Fibroblast of the aortic adventitia (primary cell): ENCODE results near the gene CCDC188. TPM values are rescaled to one million over a fixed set of nuclear protein-coding genes. Genes with fewer than 3 reads are reported as not detected.

ENCODE experiments used
- DNase-seq: peaks from one replicate; pipeline ENCODE4 v3.0.0-alpha.2; 2010; ENCODE audit warnings: low read depth
- H3K4me3 ChIP-seq: 2 replicates; pipeline ENCODE4 v1.5.1; 2011; ENCODE audit warnings: low read depth, mild to moderate bottlenecking, control low read depth, low read length, moderate library complexity
- total RNA-seq: library from RNA; depleted of rRNA; stranded (reverse); fragments of >200 nt; gene quantifications from 2 replicates; pipeline ENCODE4 v1.2.3, GENCODE V29; 2012; ENCODE audit warnings: low replicate concordance
- TF ChIP-seq, protein P1 (sequence below): IDR thresholded peaks from 2 replicates; pipeline ENCODE4 v1.5.1; 2011; ENCODE audit warnings: mild to moderate bottlenecking, low read length, control low read depth, inconsistent platforms; ENCODE audit not compliant: insufficient read depth

CCDC188 gene
- total RNA-seq, 1 donor: 0.45 TPM

DNA sequence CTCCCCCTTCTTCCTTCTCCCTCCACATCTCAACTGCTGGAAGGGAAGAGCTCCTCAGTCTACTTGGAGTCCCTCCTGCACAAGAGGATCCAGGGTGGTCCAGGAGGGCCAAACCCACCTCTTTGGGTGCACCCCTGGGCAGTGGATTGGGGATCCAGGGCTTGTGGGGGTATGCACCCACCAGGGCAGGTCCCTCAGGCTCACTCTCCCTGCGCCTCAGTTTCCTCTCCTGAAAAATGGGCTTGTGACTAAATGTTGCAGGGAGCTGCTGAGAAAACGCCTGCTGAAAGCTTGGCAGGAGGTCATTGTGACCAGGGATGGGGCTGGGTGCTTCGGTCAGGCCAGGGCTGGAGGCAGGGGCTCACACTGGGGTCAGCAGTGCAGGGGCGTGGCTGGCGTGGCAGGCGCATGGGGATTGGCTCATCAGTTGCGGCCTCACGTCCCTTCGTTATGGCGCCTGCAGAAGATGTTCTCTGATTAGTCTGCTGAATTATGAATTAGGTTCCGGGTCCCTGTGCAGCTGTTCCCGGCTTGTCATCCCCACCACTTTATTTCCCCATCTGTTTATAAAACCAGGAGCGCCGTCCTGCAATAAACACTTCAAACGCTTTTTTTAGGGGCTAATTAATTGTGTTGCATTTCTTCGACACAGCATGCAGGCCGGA lies 25.7 kb upstream of the CCDC188 start:
- TF ChIP-seq, protein P1, sequence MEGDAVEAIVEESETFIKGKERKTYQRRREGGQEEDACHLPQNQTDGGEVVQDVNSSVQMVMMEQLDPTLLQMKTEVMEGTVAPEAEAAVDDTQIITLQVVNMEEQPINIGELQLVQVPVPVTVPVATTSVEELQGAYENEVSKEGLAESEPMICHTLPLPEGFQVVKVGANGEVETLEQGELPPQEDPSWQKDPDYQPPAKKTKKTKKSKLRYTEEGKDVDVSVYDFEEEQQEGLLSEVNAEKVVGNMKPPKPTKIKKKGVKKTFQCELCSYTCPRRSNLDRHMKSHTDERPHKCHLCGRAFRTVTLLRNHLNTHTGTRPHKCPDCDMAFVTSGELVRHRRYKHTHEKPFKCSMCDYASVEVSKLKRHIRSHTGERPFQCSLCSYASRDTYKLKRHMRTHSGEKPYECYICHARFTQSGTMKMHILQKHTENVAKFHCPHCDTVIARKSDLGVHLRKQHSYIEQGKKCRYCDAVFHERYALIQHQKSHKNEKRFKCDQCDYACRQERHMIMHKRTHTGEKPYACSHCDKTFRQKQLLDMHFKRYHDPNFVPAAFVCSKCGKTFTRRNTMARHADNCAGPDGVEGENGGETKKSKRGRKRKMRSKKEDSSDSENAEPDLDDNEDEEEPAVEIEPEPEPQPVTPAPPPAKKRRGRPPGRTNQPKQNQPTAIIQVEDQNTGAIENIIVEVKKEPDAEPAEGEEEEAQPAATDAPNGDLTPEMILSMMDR: no peak
- no peak for DNase-seq
- H3K4me3 ChIP-seq: no peak overlapping the region

DNA sequence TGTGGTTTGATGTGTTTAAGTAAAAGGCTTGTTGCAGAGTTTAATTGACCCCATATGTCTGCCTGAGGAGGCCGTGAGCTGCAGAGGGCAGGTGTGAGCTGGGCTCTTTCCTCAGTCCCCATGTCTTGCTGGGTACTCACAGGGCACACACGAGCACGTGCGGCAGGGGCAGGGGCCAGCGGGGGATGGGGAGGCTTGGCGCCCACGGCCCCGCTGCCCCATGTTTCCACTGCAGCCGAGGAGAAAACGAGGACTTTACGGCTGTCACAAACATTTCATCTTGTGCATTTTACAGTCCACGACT lies 24.7 kb upstream of the CCDC188 start:
- H3K4me3 ChIP-seq: no peak overlapping the region
- no peak for DNase-seq
- TF ChIP-seq, protein P1: no peak

DNA sequence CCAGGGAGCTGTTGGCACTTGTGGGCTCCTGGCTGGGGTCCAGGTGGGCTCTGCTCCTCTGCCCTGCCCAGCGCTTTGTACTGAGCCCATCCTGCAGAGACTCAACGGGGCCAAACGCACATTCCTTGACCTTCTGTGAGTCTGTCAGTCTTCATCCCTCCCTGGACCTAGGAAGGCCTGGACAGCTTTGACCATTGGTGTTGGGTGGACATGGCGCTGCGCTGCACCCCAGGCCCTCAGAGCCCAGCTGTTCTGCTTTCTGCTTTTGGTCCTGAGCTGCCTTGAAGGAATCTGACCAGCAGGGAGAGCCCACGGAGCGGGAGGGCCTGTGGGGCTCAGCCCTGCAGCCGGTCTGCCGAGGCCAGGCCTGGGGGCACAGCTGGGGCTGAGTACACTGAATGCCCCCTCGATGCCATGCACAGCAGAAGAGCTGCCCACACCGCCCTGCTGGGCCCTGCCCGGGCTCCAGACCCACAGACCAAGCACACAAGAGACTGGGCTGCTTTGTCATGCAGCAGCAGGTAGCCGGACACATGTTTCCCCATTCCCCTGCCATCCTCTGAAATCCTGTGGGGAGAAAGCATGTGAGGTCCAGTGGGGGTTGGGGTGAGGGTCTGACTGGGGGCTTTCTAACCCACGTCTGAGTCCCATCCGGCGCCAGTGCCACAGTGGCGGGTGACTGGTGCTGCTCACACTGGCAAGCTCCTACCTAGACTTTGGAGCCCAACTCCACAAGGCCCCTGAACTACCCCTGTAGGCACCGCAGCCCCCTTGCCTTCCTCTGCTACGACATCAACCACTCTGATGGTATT lies 24.1 kb upstream of the CCDC188 start:
- TF ChIP-seq, protein P1: peak; percentile 31
- DNase-seq: peak; percentile 6
- no peak overlapping the region for H3K4me3 ChIP-seq

DNA sequence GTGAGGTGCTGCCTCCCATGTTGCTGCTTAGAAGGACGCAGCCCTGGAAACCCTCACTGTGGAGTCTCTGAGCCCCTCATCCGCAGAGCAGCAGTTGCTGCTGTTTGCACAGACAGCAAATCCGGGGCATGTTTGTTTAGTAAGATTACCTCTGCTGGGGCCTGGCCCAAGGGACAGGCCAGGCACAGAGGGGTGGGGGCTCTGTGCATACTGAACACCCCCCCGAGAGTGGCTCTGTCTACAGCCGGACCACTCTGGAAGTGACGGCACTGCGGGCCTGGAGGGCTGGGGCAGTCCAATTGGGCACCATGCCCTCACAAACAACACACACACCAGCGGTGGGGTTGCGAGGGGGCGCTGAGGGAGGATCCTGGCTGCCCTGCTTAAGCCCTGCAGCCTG lies 22.9 kb upstream of the CCDC188 start:
- H3K4me3 ChIP-seq: no peak overlapping the region
- no peak for DNase-seq

DNA sequence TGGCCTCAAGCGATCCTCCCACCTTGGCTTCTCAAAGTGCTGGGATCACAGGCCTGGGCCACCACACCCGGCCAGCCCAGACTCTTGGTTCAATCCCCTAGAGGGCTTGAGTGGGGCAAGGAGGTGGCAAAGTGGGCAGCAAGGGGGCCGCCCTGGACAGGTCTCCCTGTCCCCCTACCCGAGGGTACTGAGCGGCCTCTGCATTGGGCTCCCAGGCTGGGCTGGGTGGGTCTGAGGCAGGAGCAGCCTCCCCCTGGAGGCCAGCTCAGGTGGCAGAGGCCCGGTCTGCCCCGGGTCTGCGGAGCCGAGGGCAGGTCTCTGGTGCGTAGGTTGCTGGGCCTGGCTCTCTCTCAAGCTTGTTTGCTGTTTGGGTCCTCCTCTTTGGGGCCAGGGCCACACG lies 22.4 kb upstream of the CCDC188 start:
- H3K4me3 ChIP-seq: no peak overlapping the region
- TF ChIP-seq, protein P1: no peak

More for the DNA sequence above, 22.9 kb upstream of the CCDC188 start:
- TF ChIP-seq, protein P1: no peak

DNA sequence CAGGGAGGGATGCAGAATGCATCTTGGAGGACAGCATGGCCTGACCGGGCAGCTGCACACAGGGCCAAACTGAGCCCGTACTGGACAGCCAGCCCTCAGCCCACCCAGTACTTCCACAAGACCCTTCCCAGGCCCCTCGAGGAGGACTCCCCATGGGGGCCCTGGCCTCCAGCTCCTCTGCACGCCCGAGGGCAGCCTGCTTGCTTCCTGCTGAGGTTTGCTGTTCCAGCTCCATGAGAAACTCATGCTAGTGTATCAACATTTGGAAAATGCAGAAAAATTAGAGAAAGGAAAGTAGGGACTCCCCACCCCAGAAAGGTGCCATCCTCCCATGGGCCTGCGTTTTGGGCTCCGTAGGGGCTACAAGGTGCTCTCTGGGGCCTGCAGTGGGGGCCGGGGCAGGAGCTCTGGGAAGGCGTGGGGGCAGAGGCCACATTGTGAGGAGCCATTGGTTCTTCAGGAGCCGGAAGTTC lies 21.3 kb upstream of the CCDC188 start:
- no peak for DNase-seq
- no peak overlapping the region for H3K4me3 ChIP-seq
- TF ChIP-seq, protein P1: no peak

More for the DNA sequence above, 22.4 kb upstream of the CCDC188 start:
- no peak for DNase-seq
